Hepatocyte (in vitro differentiated cells): ENCODE results near the gene JAKMIP1. TPM values are rescaled to one million over a fixed set of nuclear protein-coding genes. Genes with fewer than 3 reads are reported as not detected.

Experiments
- DNase-seq: peaks from one replicate; pipeline ENCODE4 v3.0.0-alpha.2; 2016; ENCODE audit warnings: low spot score
- H2AFZ ChIP-seq: fragments of 200-600 bp; sonication (generic); 2 replicates; pipeline ENCODE4 v1.6.0; 2016; ENCODE audit warnings: antibody characterized with exemption, mild to moderate bottlenecking
- H3K27ac ChIP-seq: fragments of 200-600 bp; sonication (generic); 2 replicates; pipeline ENCODE4 v1.5.1; 2016; ENCODE audit warnings: mild to moderate bottlenecking
- H3K27me3 ChIP-seq: fragments of 200-600 bp; sonication (generic); 2 replicates; pipeline ENCODE4 v1.6.1; 2016
- H3K36me3 ChIP-seq: fragments of 200-600 bp; sonication (generic); replicated peaks from 2 replicates; pipeline ENCODE4 v1.5.1; 2016; ENCODE audit warnings: low read depth; ENCODE audit not compliant: insufficient read depth
- H3K4me1 ChIP-seq: fragments of 200-600 bp; sonication (generic); 2 replicates; pipeline ENCODE4 v1.5.1; 2016; ENCODE audit warnings: mild to moderate bottlenecking, moderate library complexity; ENCODE audit not compliant: insufficient read depth
- H3K4me2 ChIP-seq: fragments of 200-600 bp; sonication (generic); 2 replicates; pipeline ENCODE4 v1.6.0; 2016
- H3K4me3 ChIP-seq: fragments of 200-600 bp; sonication (generic); 2 replicates; pipeline ENCODE4 v1.5.1; 2016; ENCODE audit warnings: mild to moderate bottlenecking
- H3K79me2 ChIP-seq: fragments of 200-600 bp; sonication (generic); 2 replicates; pipeline ENCODE4 v1.6.0; 2017; ENCODE audit warnings: mild to moderate bottlenecking
- H3K9me2 ChIP-seq: fragments of 200-600 bp; sonication (generic); replicated peaks from 2 replicates; pipeline ENCODE4 v1.6.0; 2017; ENCODE audit warnings: mild to moderate bottlenecking; ENCODE audit not compliant: insufficient read depth
- H3K9me3 ChIP-seq: fragments of 200-600 bp; sonication (generic); 2 replicates; pipeline ENCODE4 v1.5.1; 2016; ENCODE audit warnings: low read depth, mild to moderate bottlenecking
- H4K20me1 ChIP-seq: fragments of 200-600 bp; sonication (generic); 2 replicates; pipeline ENCODE4 v1.6.0; 2016; ENCODE audit warnings: mild to moderate bottlenecking; ENCODE audit not compliant: insufficient read depth, poor library complexity, severe bottlenecking
- CTCF ChIP-seq: fragments of 200-600 bp; sonication (generic); IDR thresholded peaks from 2 replicates; pipeline ENCODE4 v1.5.1; 2016; ENCODE audit warnings: antibody characterized with exemption, mild to moderate bottlenecking; ENCODE audit not compliant: poor library complexity
- EZH2 ChIP-seq: fragments of 200-600 bp; sonication (generic); IDR thresholded peaks from 2 replicates; pipeline ENCODE4 v1.6.1; 2016; ENCODE audit warnings: antibody characterized with exemption, mild to moderate bottlenecking, borderline replicate concordance
- EZH2phosphoT487 ChIP-seq: fragments of 200-600 bp; sonication (generic); IDR thresholded peaks from one replicate; pipeline ENCODE4 v1.6.1; 2018; ENCODE audit warnings: antibody characterized with exemption, mild to moderate bottlenecking, low read depth, moderate library complexity; ENCODE audit not compliant: unreplicated experiment, severe bottlenecking
- WGBS: methylation state at CpG from one replicate; pipeline ENCODE4 v1.1.6; 2016; ENCODE audit warnings: low lambda C conversion rate; ENCODE audit errors: missing lambda C conversion rate; 5-methylcytosine and 5-hydroxymethylcytosine counted together
- polyA plus RNA-seq: library from polyadenylated mRNA; unstranded; fragments of >200 nt; fragmentation: Nextera tagmentation; extraction: Ambion mirVana; gene quantifications from 2 replicates; pipeline ENCODE4 v1.2.1, GENCODE V29; 2016
- total RNA-seq: library from RNA; depleted of rRNA; stranded (reverse); fragments of >200 nt; gene quantifications from 2 replicates; pipeline ENCODE4 v1.2.3, GENCODE V29; 2014

The JAKMIP1 gene
- total RNA-seq (not detected in 2 replicates), polyA plus RNA-seq (0.06 TPM in 1 of 2 replicates, not detected in the other)

GRCh38 chr4:6200011-6200921 is at the start of gene JAKMIP1:
Gene JAKMIP1 (minus strand): TSS chr4:6200549. CDS start chr4:6112850, 87,699 bp downstream.
- H3K27me3 ChIP-seq: peaks cover 57% of the 10 kb centered on the region
- peak within 1 kb of the TSS; percentile 99 for H3K4me2 ChIP-seq
- no peak within 1 kb of the TSS for H3K27ac ChIP-seq
- no peaks in the 10 kb centered on the region for H4K20me1 ChIP-seq
- peak within 1 kb of the TSS; percentile 31 for H2AFZ ChIP-seq
- no peaks in the 10 kb centered on the region for H3K36me3 ChIP-seq
- no peaks in the 10 kb centered on the region for H3K9me3 ChIP-seq
- DNase-seq: peak; percentile 88
- H3K4me3 ChIP-seq: peak within 1 kb of the TSS; percentile 77
- peaks cover 2% of the 10 kb centered on the region for H3K4me1 ChIP-seq
- under 1% methylated on average over 50 of the region's 107 CpGs for WGBS
- no peaks in the 10 kb centered on the region for H3K79me2 ChIP-seq
- H3K9me2 ChIP-seq: no peaks in the 10 kb centered on the region
- TF ChIP-seq CTCF (no peak), EZH2 (peak; percentile 12)

GRCh38 chr4:6248394-6248793 is 48.0 kb upstream of the JAKMIP1 start:
- H3K36me3 ChIP-seq: no peaks in the 10 kb centered on the region
- no peaks in the 10 kb centered on the region for H4K20me1 ChIP-seq
- H3K4me2 ChIP-seq: no peak overlapping the region
- 83% methylated on average over 10 of the region's 10 CpGs for WGBS
- H3K9me2 ChIP-seq: no peaks in the 10 kb centered on the region
- peaks cover 15% of the 10 kb centered on the region for H3K27me3 ChIP-seq
- DNase-seq: no peak
- no peaks in the 10 kb centered on the region for H3K79me2 ChIP-seq
- no peak overlapping the region for H3K27ac ChIP-seq
- H3K9me3 ChIP-seq: no peaks in the 10 kb centered on the region
- TF ChIP-seq EZH2phosphoT487 (no peak), EZH2 (no peak)
- no peak overlapping the region for H2AFZ ChIP-seq
- H3K4me3 ChIP-seq: no peak overlapping the region
- H3K4me1 ChIP-seq: peaks cover 8% of the 10 kb centered on the region

- H3K4me2 ChIP-seq: peak overlapping the region; percentile 95
- TF ChIP-seq CTCF (no peak), EZH2phosphoT487 (no peak), EZH2 (no peak)
- no peak overlapping the region for H3K4me3 ChIP-seq
- H3K27ac ChIP-seq: no peak overlapping the region
- H3K9me3 ChIP-seq: no peaks in the 10 kb centered on the region
- 76% methylated on average over 9 of the region's 9 CpGs for WGBS
- peaks cover 15% of the 10 kb centered on the region for H3K27me3 ChIP-seq
- no peaks in the 10 kb centered on the region for H3K79me2 ChIP-seq
- H4K20me1 ChIP-seq: no peaks in the 10 kb centered on the region
- H3K36me3 ChIP-seq: no peaks in the 10 kb centered on the region
- peak overlapping the region; percentile 71 for H2AFZ ChIP-seq
- DNase-seq: no peak
- H3K4me1 ChIP-seq: peaks cover 8% of the 10 kb centered on the region
- no peaks in the 10 kb centered on the region for H3K9me2 ChIP-seq
Observed at GRCh38 chr4:6246170-6246634, 45.9 kb upstream of the JAKMIP1 start.
